IMR-90 (cell line): ENCODE measurements around the gene ZSCAN5B. TPM values are rescaled to one million over a fixed set of nuclear protein-coding genes. Genes with fewer than 3 reads are reported as not detected.

Experiments used
- ATAC-seq: fragments of 200-7000 bp; cut with Tn5 transposase; 2 replicates; pipeline ENCODE4 v1.9.1; 2020; ENCODE audit warnings: low read depth, mild to moderate bottlenecking, moderate library complexity
- BruUV-seq: library from RNA; stranded (reverse); fragments of 400-500 nt; replicated peaks from 2 replicates; lab custom pipeline; 2021; lab: Mats Ljungman, UMichigan
- CTCF ChIA-PET: fragments of 300-600 bp; formaldehyde crosslinking; extraction: SDS; loops from one replicate; lab custom pipeline; 2021; ENCODE audit warnings: antibody characterized with exemption; lab: Yijun Ruan, JAX
- POLR2A ChIA-PET: fragments of 300-600 bp; sonication (Branson Sonifier 250); formaldehyde crosslinking; loops from one replicate; lab custom pipeline; 2022; ENCODE audit warnings: antibody characterized with exemption; ENCODE audit not compliant: unreplicated experiment; lab: Charles Lee
- DNase-seq: peaks from one replicate; pipeline ENCODE4 v3.0.0; 2013
- H2AFZ ChIP-seq: replicated peaks from 2 replicates; pipeline ENCODE3; 2013; ENCODE audit warnings: low read length, mild to moderate bottlenecking; ENCODE audit not compliant: poor library complexity
- H2AK5ac ChIP-seq: 2 replicates; pipeline ENCODE4 v1.6.1; 2013; ENCODE audit warnings: low read depth, low read length, inconsistent platforms
- H2AK9ac ChIP-seq: replicated peaks from 2 replicates; pipeline ENCODE3; 2013; ENCODE audit warnings: mild to moderate bottlenecking, low read depth, low read length, moderate library complexity; ENCODE audit not compliant: poor library complexity
- H2BK120ac ChIP-seq: 2 replicates; pipeline ENCODE4 v1.6.1; 2013; ENCODE audit warnings: low read depth, low read length, inconsistent platforms
- H2BK15ac ChIP-seq: 3 replicates; pipeline ENCODE4 v1.6.1; 2013; ENCODE audit warnings: low read depth, low read length, inconsistent platforms
- H2BK20ac ChIP-seq: 2 replicates; pipeline ENCODE4 v1.6.1; 2013; ENCODE audit warnings: low read depth, mild to moderate bottlenecking, inconsistent platforms, low read length, moderate library complexity
- H2BK5ac ChIP-seq: 2 replicates; pipeline ENCODE4 v1.6.1; 2013; ENCODE audit warnings: mild to moderate bottlenecking, low read depth, low read length, inconsistent platforms; ENCODE audit not compliant: poor library complexity, severe bottlenecking
- H3K14ac ChIP-seq: replicated peaks from 2 replicates; pipeline ENCODE4 v1.6.1; 2013; ENCODE audit warnings: low read depth, low read length, inconsistent platforms
- H3K18ac ChIP-seq: 2 replicates; pipeline ENCODE4 v1.6.1; 2013; ENCODE audit warnings: low read depth, low read length, control low read depth
- H3K23ac ChIP-seq: 2 replicates; pipeline ENCODE4 v1.6.1; 2013; ENCODE audit warnings: low read depth, low read length, inconsistent platforms
- H3K27ac ChIP-seq: 2 replicates; pipeline ENCODE4 v1.5.1; 2013; ENCODE audit warnings: mild to moderate bottlenecking, control low read depth, low read length; ENCODE audit not compliant: insufficient read depth
- H3K27me3 ChIP-seq: 2 replicates; pipeline ENCODE4 v1.6.1; 2013; ENCODE audit warnings: low read length; ENCODE audit not compliant: control insufficient read depth, insufficient read depth
- H3K36me3 ChIP-seq: 2 replicates; pipeline ENCODE4 v1.6.1; 2013; ENCODE audit warnings: low read length, mixed read lengths; ENCODE audit not compliant: control insufficient read depth, insufficient read depth
- H3K4ac ChIP-seq: 2 replicates; pipeline ENCODE4 v1.6.1; 2013; ENCODE audit warnings: low read depth, low read length, inconsistent platforms
- H3K4me1 ChIP-seq: 2 replicates; pipeline ENCODE4 v1.6.1; 2013; ENCODE audit warnings: low read length, mixed read lengths; ENCODE audit not compliant: control insufficient read depth, insufficient read depth
- H3K4me2 ChIP-seq: 2 replicates; pipeline ENCODE4 v1.6.1; 2013; ENCODE audit warnings: low read depth, mild to moderate bottlenecking, control low read depth, low read length, moderate library complexity
- H3K4me3 ChIP-seq: 2 replicates; pipeline ENCODE4 v1.5.1; 2013; ENCODE audit warnings: low read depth, mild to moderate bottlenecking, control low read depth, low read length, moderate library complexity; ENCODE audit not compliant: insufficient read depth
- H3K56ac ChIP-seq: 2 replicates; pipeline ENCODE4 v1.6.1; 2013; ENCODE audit warnings: low read length, inconsistent platforms; ENCODE audit not compliant: insufficient read depth; ENCODE audit errors: extremely low read depth
- H3K79me1 ChIP-seq, 2 experiments: 2 replicates each; pipeline ENCODE4 v1.6.1; 2013; ENCODE audit warnings: low read length in 2 of 2, inconsistent platforms in 1 of 2, low read depth in 1 of 2
- H3K9ac ChIP-seq: 2 replicates; pipeline ENCODE4 v1.6.1; 2013; ENCODE audit warnings: low read depth, low read length, control low read depth
- H3K9me1 ChIP-seq: 2 replicates; pipeline ENCODE4 v1.6.1; 2013; ENCODE audit warnings: low read length, inconsistent platforms; ENCODE audit not compliant: insufficient read depth
- H3K9me3 ChIP-seq: 2 replicates; pipeline ENCODE4 v1.6.1; 2013; ENCODE audit warnings: low read length; ENCODE audit not compliant: control insufficient read depth, insufficient read depth
- H4K20me1 ChIP-seq: 2 replicates; pipeline ENCODE4 v1.6.1; 2013; ENCODE audit warnings: low read length, inconsistent platforms; ENCODE audit not compliant: insufficient read depth
- H4K5ac ChIP-seq: 2 replicates; pipeline ENCODE4 v1.6.1; 2013; ENCODE audit warnings: mild to moderate bottlenecking, low read depth, low read length, control low read depth
- H4K8ac ChIP-seq, 2 experiments: 2 replicates each; pipeline ENCODE4 v1.6.1; 2013; ENCODE audit warnings: low read depth in 2 of 2, low read length in 2 of 2, control low read depth in 1 of 2, inconsistent platforms in 1 of 2
- H4K91ac ChIP-seq: 2 replicates; pipeline ENCODE4 v1.6.1; 2013; ENCODE audit warnings: low read depth, low read length, inconsistent platforms; ENCODE audit not compliant: insufficient read depth
- CHD1 ChIP-seq: IDR thresholded peaks from 2 replicates; pipeline ENCODE4 v1.6.1; 2012; ENCODE audit warnings: low read depth, low read length, improper control_type of control experiment
- WGBS, 2 experiments: methylation state at CpG; one replicate each; pipeline versions ENCODE4 v1.1.5 to v1.1.7; 2013; ENCODE audit warnings: missing lambda C conversion rate in 2 of 2; ENCODE audit not compliant: insufficient read length in 1 of 2; ENCODE audit errors: extremely low coverage in 2 of 2; 5-methylcytosine and 5-hydroxymethylcytosine counted together
- dilution Hi-C: fragments of 300-500 bp; cut with HindIII; formaldehyde crosslinking; loops from one replicate; pipeline ENCODE4 v1.14.3; 2018; ENCODE audit warnings: low sequenced_read_pairs; ENCODE audit not compliant: unreplicated experiment
- in situ Hi-C: fragments of 300-500 bp; cut with MboI; formaldehyde crosslinking; loops from 3 replicates; pipeline ENCODE4 v1.14.3; 2019; ENCODE audit warnings: low sequenced_read_pairs, inconsistent platforms, mixed read lengths
- intact Hi-C: fragments of 100-400 bp; cut with micrococcal nuclease; formaldehyde crosslinking; loops from 2 replicates; pipeline ENCODE4 v1.10.0; 2022
- polyA plus RNA-seq, 3 experiments: library from polyadenylated mRNA; depleted of rRNA; stranded (reverse); fragments of >200 nt; gene quantifications; 2 replicates each; pipeline ENCODE4 v1.2.3, GENCODE V29; 2012; ENCODE audit warnings: low replicate concordance in 1 of 3
- total RNA-seq: library from RNA; depleted of rRNA; stranded (reverse); fragments of >200 nt; gene quantifications from 2 replicates; pipeline ENCODE4 v1.2.3, GENCODE V29; 2012

ZSCAN5B gene
- total and polyA plus RNA-seq, 2 of the 4 experiments (the other 2 are of a cell fraction): not detected

GRCh38 chr19:56167064-56167578 lies 30.5 kb downstream of the ZSCAN5B start:
- in situ Hi-C loops (loop anchor here (5.0 kb wide), 1 partner anchor 85 kb away; no protein-coding TSS in a partner anchor), intact Hi-C loops (no loop called here), dilution Hi-C loops (no loop called here)
- Histone ChIP-seq H2AFZ (no peak overlapping the region), H4K5ac (no peak overlapping the region), H2AK5ac (no peak overlapping the region), H3K4me3 (no peak overlapping the region), H4K91ac (no peak overlapping the region), H3K79me1 (no peaks in the 10 kb centered on the region), H3K27me3 (no peaks in the 10 kb centered on the region), H3K9me1 (no peaks in the 10 kb centered on the region), H2BK20ac (no peak overlapping the region), H3K9me3 (no peaks in the 10 kb centered on the region), H2AK9ac (no peak overlapping the region), H3K4me2 (no peak overlapping the region), H3K23ac (no peak overlapping the region), H4K20me1 (no peaks in the 10 kb centered on the region), H4K8ac (no peak overlapping the region), H2BK5ac (no peak overlapping the region), H3K36me3 (no peaks in the 10 kb centered on the region), H3K4me1 (no peaks in the 10 kb centered on the region), H2BK15ac (no peak overlapping the region), H3K56ac (no peak overlapping the region), H3K18ac (no peak overlapping the region), H2BK120ac (no peak overlapping the region), H3K4ac (no peak overlapping the region), H3K27ac (no peak overlapping the region), H3K9ac (no peak overlapping the region), H3K14ac (no peak overlapping the region)
- no TSS peak for BruUV-seq
- ChIA-PET CTCF (interaction anchor here (1.3 to 1.8 kb wide), 2 partner anchors 86 to 101 kb away, joined by 4 to 8 read pairs; no protein-coding TSS in a partner anchor), POLR2A (no interaction called here)
- ATAC-seq (no peak), DNase-seq (no peak)
- no CpG with 5 or more reads among the region's 7 CpGs for WGBS, 2 experiments
- no peak for TF ChIP-seq CHD1
